IPS-18c (cell line): Measurements from ENCODE around the gene SPPL2B.

ENCODE experiments used
- H3K4me3 ChIP-seq: 2 replicates; pipeline ENCODE4 v1.7.0; 2013; ENCODE audit warnings: low read depth, mild to moderate bottlenecking, low read length, moderate library complexity; ENCODE audit not compliant: insufficient read depth
- H3K9me3 ChIP-seq: one replicate; pipeline ENCODE4 v1.6.1; 2013; ENCODE audit warnings: mild to moderate bottlenecking, low read length, moderate library complexity; ENCODE audit not compliant: control insufficient read depth, insufficient read depth

Gene SPPL2B

GRCh38 chr19:2330632-2331284 lies 2.3 kb downstream of the SPPL2B start:
- no peak overlapping the region for H3K4me3 ChIP-seq
- H3K9me3 ChIP-seq: no peaks in the 10 kb centered on the region

GRCh38 chr19:2331601-2332246 lies 3.2 kb downstream of the SPPL2B start:
- no peak overlapping the region for H3K4me3 ChIP-seq
- H3K9me3 ChIP-seq: no peaks in the 10 kb centered on the region

- H3K4me3 ChIP-seq: no peak overlapping the region
- H3K9me3 ChIP-seq: no peaks in the 10 kb centered on the region
These were observed 4.0 kb downstream of the SPPL2B start for GRCh38 chr19:2332341-2333026.

- H3K9me3 ChIP-seq: no peaks in the 10 kb centered on the region
- H3K4me3 ChIP-seq: no peak overlapping the region
These were observed 4.7 kb downstream of the SPPL2B start for GRCh38 chr19:2333027-2333806.

GRCh38 chr19:2333807-2334211 lies 5.3 kb downstream of the SPPL2B start:
- H3K4me3 ChIP-seq: no peak overlapping the region

GRCh38 chr19:2334426-2334825 lies 5.9 kb downstream of the SPPL2B start:
- no peaks in the 10 kb centered on the region for H3K9me3 ChIP-seq
- H3K4me3 ChIP-seq: no peak overlapping the region

More at GRCh38 chr19:2333807-2334211, 5.3 kb downstream of the SPPL2B start:
- H3K9me3 ChIP-seq: no peaks in the 10 kb centered on the region

GRCh38 chr19:2334986-2335846 lies 6.7 kb downstream of the SPPL2B start:
- Histone ChIP-seq H3K4me3 (no peak overlapping the region), H3K9me3 (no peaks in the 10 kb centered on the region)

- Histone ChIP-seq H3K9me3 (no peaks in the 10 kb centered on the region), H3K4me3 (no peak overlapping the region)
These were observed 7.4 kb downstream of the SPPL2B start for GRCh38 chr19:2335848-2336247.

- no peak overlapping the region for H3K4me3 ChIP-seq
- no peaks in the 10 kb centered on the region for H3K9me3 ChIP-seq
These were observed 8.2 kb downstream of the SPPL2B start for GRCh38 chr19:2336528-2337328.

- Histone ChIP-seq H3K9me3 (no peaks in the 10 kb centered on the region), H3K4me3 (no peak overlapping the region)
These were observed 8.8 kb downstream of the SPPL2B start for GRCh38 chr19:2337329-2337707.

- H3K4me3 ChIP-seq: no peak overlapping the region
These were observed 9.7 kb downstream of the SPPL2B start for GRCh38 chr19:2338055-2338615.

GRCh38 chr19:2338751-2339643 lies 10.5 kb downstream of the SPPL2B start:
- no peaks in the 10 kb centered on the region for H3K9me3 ChIP-seq
- H3K4me3 ChIP-seq: no peak overlapping the region

More at GRCh38 chr19:2338055-2338615, 9.7 kb downstream of the SPPL2B start:
- no peaks in the 10 kb centered on the region for H3K9me3 ChIP-seq

GRCh38 chr19:2339644-2340310 lies 11.3 kb downstream of the SPPL2B start:
- Histone ChIP-seq H3K9me3 (no peaks in the 10 kb centered on the region), H3K4me3 (no peak overlapping the region)

GRCh38 chr19:2340496-2341243 lies 12.2 kb downstream of the SPPL2B start:
- Histone ChIP-seq H3K9me3 (no peaks in the 10 kb centered on the region), H3K4me3 (no peak overlapping the region)
